ENCODE results near the gene PREB. TPM values are rescaled to one million over a fixed set of nuclear protein-coding genes. Genes with fewer than 3 reads are reported as not detected.

The PREB gene
- total and polyA plus RNA-seq, 2 of the 13 experiments (the other 11 are each of a cell fraction or from before 2014, with no cell fraction given) = 112 to 192 TPM

- no peak for TF ChIP-seq MAF1 (CRISPR knock-in tag; IDR thresholded peaks at IDR 0.05; ENCODE audit: borderline replicate concordance)
- TF ChIP-seq RBM39 (IDR thresholded peaks at IDR 0.05; ENCODE audit: low read depth, low read length, poor library complexity, severe bottlenecking) = peak; percentile 35
- TF ChIP-seq ZNF800 (CRISPR knock-in tag; IDR thresholded peaks at IDR 0.05) = peak; percentile 66; the same call in 1 of the 2 replicates
- no peak for TF ChIP-seq HNF4A (CRISPR knock-in tag; IDR thresholded peaks at IDR 0.05)
- TF ChIP-seq TP53 (CRISPR knock-in tag; conservative IDR thresholded peaks at IDR 0.05) = 0 out of 2 replicates have a peak, but pooled peaks have one; percentile 10
- TF ChIP-seq TGIF2 (CRISPR knock-in tag; IDR thresholded peaks at IDR 0.05) = no peak; the same call in 1 of the 2 replicates
- TF ChIP-seq GMEB2 (CRISPR knock-in tag; IDR thresholded peaks at IDR 0.05; ENCODE audit: low read depth) = no peak
- TF ChIP-seq TFDP1 (CRISPR knock-in tag; IDR thresholded peaks at IDR 0.05; ENCODE audit: borderline replicate concordance) = peak; percentile 57; the same call in 1 of the 2 replicates
- TF ChIP-seq ELF3 (CRISPR knock-in tag; IDR thresholded peaks at IDR 0.05) = peak; percentile 48
- TF ChIP-seq PRDM4 (CRISPR knock-in tag; IDR thresholded peaks at IDR 0.05; ENCODE audit: borderline replicate concordance) = no peak
- TF ChIP-seq ZNF713 (CRISPR knock-in tag; IDR thresholded peaks at IDR 0.05) = 0 out of 2 replicates have a peak, but pooled peaks have one; percentile 66
- peak; percentile 84; the same call in 1 of the 2 replicates for TF ChIP-seq FLYWCH1 (CRISPR knock-in tag; IDR thresholded peaks at IDR 0.05)
- peak; percentile 82; the same call in 1 of the 2 replicates for TF ChIP-seq GMEB1 (CRISPR knock-in tag; IDR thresholded peaks at IDR 0.05; ENCODE audit: borderline replicate concordance)
- TF ChIP-seq TAF1 (CRISPR knock-in tag; IDR thresholded peaks at IDR 0.05) = peak; percentile 84
- peak; percentile 80; the same call in 1 of the 2 replicates for TF ChIP-seq ZBTB25 (CRISPR knock-in tag; IDR thresholded peaks at IDR 0.05)
- no peak for TF ChIP-seq DR1 (CRISPR knock-in tag; IDR thresholded peaks at IDR 0.05)
Measured at GRCh38 chr2:27133905-27134780, at the start of gene PREB (continued).

All from HepG2 (cell line).